HG03280 (cell line): ENCODE results near the gene BMP10.
A peak's percentile ranks its signal among the peaks of the same experiment; 100 is the strongest.

Source experiments
- ATAC-seq: cut with Tn5 transposase; IDR thresholded peaks from one replicate; pipeline ENCODE4 v1.9.1; 2021; ENCODE audit warnings: mild to moderate bottlenecking, moderate library complexity; ENCODE audit not compliant: unreplicated experiment

The BMP10 gene, protein sequence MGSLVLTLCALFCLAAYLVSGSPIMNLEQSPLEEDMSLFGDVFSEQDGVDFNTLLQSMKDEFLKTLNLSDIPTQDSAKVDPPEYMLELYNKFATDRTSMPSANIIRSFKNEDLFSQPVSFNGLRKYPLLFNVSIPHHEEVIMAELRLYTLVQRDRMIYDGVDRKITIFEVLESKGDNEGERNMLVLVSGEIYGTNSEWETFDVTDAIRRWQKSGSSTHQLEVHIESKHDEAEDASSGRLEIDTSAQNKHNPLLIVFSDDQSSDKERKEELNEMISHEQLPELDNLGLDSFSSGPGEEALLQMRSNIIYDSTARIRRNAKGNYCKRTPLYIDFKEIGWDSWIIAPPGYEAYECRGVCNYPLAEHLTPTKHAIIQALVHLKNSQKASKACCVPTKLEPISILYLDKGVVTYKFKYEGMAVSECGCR

DNA sequence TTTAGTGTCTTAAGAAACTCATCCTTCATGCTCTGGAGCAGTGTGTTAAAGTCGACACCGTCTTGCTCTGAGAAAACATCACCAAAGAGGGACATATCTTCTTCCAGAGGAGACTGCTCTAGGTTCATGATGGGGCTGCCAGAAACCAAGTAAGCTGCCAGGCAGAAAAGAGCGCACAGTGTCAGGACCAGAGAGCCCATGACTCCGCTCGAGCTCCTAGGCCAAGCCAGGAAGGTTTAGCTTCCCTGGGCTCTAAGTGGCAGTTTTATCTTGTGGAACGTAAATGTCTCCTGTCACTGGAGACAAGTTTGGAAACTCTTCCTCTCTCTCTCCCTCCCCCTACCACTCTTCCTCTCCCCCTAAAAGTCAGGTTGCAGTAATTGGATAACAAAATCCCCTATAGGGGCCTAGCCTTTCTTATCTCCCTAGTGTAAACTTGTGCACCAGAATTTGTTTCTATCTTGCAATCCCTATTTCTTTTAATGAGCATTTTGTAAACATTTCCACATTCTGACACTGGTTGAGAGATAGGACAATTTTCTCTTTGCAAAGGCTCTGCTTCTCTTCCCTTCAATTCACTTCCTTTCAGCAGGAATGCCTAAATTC, at the start of gene BMP10:
BMP10 (minus strand) TSS at position 239 of the 606 bp plus-strand sequence; CDS start at position 200, 39 bp downstream.
- no peak for ATAC-seq

DNA sequence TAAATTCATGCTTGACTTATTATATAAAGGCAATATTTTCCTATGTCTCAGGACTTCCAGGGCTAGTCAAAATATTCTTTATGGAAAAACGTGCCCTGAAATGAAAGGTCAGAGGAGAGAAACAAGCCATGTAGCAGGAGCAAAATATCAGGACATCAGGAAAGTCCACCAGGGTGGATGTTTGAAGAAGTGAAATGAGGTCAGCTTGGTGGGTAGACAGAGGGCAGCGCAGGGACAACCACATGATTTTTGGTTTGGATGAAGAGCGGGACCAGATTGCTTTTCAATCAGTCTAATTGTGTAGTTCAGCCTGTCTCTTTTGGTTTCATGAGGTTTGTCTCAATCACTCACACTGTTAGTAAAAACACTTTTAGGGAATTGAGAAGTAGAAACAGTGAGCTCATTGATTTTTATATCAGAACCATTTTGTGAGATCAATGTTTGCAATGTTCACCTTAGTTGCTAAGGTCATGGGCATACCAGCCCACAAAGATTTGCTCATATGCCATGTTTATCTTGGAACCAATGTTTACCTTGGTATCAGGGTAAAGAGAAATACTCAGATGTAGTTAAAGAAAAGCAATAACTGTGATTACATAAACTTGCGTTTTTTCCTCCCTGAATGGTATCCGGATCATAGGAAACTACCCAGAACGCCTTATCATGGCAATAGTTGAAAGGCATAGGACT, 49.4 kb upstream of the BMP10 start:
- ATAC-seq: no peak

DNA sequence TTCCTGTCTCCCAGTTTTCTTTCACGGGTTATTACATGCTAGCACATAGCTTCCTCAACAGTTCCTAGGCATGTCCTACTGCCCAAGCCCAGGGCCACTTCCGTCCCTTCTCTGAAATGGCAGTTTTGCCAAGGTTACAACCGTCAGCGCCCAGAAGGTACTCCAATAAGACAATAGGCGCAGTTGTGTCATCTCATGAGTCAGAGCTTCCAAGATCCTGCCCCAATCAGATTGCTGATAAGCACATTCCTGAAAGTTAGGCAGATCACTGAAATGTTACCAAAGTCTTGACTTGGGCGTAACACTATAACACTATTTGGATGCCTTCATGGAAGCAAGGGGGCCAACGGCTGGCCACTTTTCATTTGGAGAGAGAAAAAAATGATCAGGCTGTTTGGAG, 47.3 kb upstream of the BMP10 start:
- ATAC-seq: no peak

DNA sequence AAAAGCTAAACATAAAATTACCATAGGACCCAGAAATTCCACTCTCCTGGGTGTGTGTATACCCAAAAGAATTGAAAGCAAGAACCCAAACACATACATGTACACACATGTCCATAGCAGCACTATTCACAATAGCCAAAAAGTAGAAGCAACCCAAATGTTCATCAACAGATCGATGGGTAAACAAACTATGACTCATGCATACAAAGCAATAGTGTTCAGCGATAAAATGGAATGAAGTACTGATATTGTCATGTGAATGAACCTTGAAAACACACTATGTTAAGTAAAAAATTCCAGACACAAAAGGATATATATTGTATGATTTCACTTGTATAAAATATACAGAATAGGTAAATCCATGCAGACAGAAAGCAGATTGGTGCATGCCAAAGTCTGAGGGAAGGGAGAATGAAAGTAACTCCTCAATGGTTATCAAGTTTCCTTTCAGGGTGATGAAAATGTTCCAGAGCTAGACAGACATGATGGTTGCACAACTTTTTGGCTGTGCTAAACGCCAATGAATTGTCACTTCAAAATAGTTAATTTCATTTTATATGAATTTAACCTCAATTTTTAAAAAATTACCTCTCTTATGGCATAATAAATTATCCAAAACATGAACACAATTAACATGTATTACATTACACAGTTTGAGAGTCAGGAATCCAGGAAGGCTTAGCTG, 46.0 kb upstream of the BMP10 start:
- no peak for ATAC-seq

DNA sequence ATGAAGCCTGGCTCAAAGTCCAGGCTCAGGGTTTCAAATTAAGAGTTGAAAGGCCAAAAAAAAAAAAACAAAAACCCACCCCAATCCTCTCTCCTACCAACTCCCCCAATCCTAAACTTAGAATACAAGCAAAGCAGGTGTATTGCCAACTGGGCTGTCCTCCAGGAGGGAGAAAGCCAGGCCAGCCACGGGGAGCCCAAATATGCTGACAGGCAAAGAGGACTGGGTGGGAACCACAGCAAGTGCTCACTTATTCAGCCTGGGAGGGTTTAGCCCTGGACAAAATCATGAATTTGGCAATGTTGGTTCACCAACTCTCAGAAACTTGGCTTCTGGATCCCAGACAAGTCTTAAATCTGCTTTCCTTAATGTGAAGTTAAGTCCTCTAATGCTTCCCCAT, 45.0 kb upstream of the BMP10 start:
- no peak for ATAC-seq

DNA sequence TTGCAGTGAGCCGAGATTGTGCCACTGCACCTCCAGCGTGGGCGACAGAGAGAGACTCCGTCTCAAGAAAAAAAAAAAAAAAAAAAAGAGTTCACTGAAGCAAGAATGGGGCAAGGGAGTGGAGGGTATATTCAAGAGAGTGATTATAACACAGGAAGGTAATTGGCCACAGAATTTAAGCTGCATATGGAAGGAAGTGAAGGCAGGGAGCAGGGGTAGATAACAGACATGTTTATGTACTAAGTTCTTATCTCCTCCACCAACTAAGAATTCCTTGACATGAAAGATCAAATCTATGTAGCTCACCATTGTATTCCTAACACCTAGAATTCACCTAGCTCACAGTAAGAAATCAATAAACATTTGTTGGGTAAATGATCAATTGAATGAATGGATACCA, 44.2 kb upstream of the BMP10 start:
- ATAC-seq: no peak

DNA sequence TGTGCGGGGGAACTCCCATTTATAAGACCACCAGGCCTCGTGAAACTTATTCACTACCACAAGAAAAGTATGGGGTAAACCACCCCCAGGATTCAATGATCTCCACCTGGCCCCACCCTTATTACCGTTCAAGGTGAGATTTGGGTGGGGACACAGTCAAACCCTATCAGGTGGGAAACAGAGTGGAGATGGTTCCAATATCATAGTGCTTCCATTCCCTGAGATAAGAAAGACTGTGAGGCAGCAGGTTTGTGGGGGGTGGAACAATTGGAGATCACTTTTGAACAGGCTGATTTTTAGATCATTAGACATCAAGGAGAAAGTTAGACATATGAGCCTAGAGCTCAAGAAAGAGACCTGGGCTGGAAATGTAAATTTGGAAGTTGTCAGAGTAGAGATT, 42.2 kb upstream of the BMP10 start:
- no peak for ATAC-seq

DNA sequence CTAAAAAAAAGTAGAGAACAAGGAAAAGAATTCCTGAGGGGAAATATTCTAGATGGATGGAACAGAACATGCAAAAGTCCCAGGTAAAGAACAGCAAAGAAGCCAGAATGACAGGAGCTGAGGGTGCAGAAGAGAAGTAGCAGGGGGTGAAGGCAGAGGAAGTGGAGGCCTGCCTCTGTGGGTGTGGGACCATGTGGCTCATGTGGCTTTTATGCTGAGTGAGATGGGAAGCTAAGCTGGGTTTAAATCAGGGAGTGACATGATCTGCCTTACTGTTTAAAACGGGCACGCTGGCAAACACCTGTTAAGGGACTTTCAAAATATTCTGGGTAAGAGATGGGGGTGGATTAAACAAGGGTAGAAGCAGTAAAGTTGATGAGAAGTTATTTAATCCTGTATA, 41.5 kb upstream of the BMP10 start:
- ATAC-seq: no peak

DNA sequence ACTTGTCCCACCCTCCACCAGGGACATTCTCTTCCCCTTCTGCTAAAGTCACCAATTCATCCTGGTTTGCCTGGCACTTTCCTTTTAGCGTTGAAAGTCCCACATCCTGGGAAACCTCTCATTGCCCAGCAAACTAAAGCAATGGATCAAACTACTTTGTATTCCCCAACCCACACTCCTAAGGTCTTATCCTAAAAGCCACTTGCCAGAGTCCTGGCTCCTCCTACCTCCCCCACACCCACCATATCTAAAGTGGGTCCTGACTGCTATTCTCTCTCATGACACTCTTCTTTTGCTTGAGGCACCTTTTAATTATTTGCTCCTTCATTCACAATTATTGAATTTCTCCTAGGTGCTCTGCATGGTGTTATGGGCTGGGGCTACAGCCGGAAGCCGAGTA, 40.9 kb upstream of the BMP10 start:
- ATAC-seq: no peak

DNA sequence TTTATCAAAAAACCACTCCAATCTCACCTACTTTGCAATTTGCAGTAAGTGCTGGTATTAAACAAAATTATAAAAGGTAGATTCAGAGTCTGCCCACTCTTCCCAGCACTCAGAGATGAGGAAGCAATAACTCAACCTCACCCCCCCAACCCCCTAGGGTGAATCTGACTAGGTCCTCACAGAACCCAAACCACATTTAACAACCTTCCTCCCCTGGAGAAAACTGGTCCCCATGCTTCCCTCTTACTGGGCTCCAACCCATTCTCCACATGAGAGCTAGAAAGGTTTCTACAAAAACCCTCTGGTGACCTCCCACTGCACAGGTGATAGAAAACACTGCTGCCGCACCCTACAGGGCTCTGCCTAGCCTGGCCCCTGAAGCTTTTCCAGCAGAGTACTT, 40.5 kb upstream of the BMP10 start:
- no peak for ATAC-seq

DNA sequence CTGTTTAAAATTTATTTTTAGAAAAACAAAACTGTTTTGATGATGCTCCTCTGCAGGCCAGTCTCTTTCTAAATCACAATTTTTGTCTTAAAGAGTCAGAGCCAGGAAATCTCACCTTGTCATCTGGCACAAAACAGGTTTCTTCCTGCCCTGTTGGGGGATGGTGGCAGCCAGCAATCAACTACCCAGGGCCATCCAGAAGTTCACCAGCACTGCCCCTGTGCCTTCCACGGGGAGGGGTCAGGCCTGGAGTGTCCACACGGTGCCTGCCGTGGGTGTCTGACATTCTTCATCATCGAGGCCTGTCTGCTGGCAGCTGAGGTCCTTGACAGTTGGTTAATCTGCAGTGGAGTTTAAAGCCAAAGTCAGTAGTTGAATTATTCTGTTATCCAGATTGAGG, 40.0 kb upstream of the BMP10 start:
- no peak for ATAC-seq

DNA sequence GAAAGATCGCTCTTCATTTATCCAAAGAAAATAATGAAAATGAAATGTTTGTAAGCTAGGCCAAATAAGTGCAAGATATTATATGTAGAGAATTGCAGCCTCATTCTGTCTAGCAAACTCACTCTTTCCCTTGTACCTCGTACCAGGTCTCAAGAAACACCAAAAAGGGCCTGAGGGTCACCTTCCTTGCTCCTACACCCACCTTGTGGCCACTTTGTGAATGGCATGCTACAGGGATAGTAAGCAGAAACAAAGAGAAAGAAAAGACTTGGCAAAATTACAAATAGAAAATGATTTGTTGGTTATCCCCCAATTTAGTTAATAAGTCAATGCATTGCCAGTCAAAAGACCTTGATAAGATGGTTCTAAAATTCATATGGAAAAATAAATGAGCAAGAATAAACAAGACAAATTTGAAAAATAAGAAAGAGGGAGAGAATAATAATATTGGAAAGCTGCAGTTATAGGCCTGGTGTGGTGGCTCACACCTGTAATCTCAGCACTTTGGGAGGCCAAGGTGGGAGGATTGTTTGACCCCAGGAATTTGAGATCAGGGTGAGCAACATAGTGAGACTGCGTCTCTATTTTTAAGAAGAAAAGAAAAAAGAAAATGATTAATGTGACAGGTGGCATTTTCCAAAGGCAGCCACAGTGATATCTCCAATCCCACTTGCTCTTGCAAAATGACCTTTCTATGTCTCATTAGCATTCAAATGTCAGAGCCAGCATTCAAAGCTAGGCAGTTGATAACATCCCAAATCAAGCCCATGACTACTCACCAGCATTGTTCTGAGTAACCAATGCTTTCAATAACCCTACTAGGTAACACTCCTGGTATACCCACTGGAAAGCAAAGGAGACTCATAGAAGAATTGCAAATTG, 38.8 kb upstream of the BMP10 start:
- peak; percentile 49 for ATAC-seq

DNA sequence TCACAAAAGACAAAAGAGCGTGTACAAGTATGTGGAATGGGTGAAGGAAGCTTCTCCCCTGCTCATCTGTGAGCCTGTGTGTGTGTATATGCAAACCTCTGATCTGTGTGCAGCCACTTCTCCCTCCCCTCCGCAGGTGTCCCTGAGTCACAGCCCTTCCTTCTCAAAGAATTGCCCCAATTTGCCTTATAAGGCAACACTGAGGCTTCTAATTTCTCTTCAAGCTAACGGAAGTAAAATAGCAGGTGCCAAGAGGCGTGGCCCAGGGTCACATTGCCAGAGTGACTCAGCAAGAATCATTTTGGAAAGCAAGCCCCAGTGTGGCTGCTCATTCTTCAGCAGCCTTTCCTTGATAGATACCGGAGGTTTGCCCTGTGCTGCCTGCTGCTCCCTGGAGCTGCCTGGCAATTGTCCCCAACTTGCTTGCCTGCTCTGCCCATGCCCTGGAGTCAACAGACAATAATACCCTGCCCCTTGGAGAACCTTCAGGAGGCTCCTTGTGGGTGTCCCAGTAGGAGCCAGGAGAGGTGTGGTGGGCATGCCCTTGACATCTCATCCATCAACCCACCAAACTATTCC, 37.3 kb upstream of the BMP10 start:
- ATAC-seq: peak; percentile 96

DNA sequence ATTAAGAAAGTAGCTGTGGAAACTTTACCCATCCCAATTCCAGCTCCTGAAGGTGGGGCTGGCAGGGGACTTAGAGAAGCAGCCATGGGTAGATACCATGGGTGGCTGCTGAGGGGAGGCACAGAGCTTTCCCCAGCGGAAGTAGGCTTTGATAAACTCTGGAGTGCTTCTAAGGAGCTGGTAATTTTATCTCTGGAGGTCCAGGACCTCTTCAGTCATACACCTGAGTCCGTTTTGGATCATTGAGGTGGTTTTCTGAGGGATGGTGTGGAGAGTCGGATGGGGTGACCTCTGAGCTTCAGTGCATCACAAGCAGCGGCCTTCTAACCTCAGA, 36.7 kb upstream of the BMP10 start:
- peak; percentile 15 for ATAC-seq

DNA sequence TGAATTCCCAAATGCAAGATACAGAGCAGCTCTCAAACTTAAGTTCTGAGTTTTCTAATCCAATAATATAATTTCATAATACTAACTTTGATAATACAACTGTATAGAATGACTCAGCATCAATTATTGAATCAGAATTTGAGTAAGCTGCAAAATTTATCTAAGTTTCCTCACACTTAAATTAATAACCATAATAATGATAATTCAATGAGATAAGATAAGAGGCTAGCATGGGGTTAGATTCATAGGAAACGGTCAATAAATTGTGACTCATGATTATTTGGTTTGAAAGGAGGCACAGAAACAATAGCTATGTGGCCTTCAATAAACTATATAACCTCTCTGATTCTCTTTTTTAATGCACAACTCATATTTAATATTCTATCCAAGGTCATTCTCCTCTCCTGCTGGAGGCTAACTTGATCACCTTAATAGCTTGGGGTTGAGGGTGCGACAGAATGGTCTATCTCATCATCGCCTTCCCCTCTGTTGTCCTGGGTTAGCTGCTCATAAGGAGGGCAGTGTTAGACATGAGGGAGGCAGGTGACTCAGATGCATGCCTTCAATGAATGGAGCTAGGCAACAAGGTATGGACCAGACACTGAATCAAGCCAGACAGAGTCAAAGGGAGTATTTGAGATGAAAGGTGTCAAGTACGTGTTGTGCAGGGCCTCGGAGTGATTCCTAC, 36.2 kb upstream of the BMP10 start:
- ATAC-seq: no peak

DNA sequence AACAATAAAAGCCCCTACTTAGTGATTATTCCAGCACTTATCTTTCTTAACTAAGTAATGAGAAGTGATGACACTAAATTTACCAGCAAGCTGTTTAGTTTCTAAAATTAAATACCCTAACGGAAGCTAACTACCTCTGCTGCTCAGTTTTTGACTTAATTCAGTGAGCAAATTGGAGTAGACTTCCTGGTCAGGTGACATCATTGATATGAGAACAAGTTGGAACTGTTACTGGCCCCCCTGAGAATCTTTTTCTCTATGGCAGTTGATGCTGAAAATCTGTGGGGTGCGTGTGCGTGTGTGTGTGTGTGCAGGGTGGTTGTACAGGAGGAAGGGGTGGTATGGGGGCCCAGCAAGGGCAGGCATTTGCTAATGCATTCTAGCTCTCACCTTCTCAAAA, 35.5 kb upstream of the BMP10 start:
- no peak for ATAC-seq

DNA sequence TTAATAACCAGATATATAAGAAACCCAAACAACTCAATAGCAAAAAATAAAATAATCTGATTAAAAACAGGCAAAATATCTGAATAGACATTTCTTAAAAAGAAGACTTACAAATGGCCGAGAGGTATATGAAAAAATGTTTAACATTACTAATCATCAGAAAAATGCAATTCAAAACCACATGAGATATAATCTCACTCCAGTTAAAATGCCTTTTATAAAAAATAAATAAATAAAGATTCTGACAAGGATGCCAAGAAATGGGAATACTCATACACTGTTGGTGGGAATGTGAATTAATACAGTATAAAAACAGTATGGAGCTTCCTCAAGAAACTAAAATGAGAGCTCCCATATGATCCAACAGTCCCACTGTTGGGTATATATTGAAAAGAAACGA, 33.9 kb upstream of the BMP10 start:
- no peak for ATAC-seq

DNA sequence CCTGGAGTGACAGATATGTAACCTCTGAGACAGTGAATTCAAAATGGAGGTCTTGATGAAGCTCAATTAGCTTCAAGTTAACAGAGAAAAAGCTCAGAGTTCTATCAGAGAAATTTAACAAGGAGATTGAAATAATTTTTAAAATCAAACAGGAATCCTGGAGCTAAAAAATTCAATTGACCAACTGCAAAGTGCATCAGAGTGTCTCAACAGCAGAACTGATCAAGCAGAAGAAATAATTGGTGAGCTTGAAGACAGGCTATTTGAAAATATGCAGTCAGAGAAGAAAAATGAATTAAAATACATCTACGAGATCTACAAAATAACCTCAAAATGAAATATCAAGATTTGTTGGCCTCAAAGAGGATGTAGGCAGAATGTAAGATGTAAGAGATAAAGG, 30.4 kb upstream of the BMP10 start:
- ATAC-seq: no peak

DNA sequence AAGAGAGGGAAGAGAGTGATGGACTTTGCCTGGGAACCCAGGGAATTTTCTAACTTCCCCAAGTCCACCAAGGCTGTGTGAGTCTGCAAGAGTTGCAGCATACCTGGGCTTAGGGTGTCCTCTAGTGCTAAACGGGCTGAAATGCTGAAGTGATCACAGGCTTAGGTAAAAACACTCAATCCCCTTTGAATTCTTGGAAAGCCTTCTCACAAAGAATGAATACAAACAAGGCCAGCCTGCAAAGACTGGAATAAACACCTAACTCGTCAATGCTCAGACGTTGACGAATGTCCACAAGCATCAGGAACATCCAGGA, 30.0 kb upstream of the BMP10 start:
- ATAC-seq: no peak
